SU-DHL-6 (cell line): ENCODE data around the gene ZNF577.

Source experiments
- H2AFZ ChIP-seq: fragments of 200-600 bp; sonication (generic); 2 replicates; pipeline ENCODE4 v1.6.1; 2014; ENCODE audit warnings: low read depth, mild to moderate bottlenecking, moderate library complexity, mixed read lengths, antibody characterized with exemption, low read length; ENCODE audit not compliant: severe bottlenecking
- H3F3A ChIP-seq: fragments of 200-600 bp; shearing (Covaris generic); 2 replicates; pipeline ENCODE4 v1.6.0; 2016; ENCODE audit warnings: antibody characterized with exemption, mild to moderate bottlenecking; ENCODE audit not compliant: insufficient read depth
- H3K27ac ChIP-seq: fragments of 200-600 bp; sonication (generic); 2 replicates; pipeline ENCODE4 v1.5.1; 2016; ENCODE audit warnings: low read depth, mild to moderate bottlenecking, low read length, moderate library complexity, mixed read lengths
- H3K27me3 ChIP-seq: fragments of 200-600 bp; sonication (generic), shearing (Covaris generic); 2 replicates; pipeline ENCODE4 v1.6.0; 2014; ENCODE audit warnings: mild to moderate bottlenecking, low read length
- H3K36me3 ChIP-seq: fragments of 200-600 bp; sonication (generic); 2 replicates; pipeline ENCODE4 v1.6.1; 2014; ENCODE audit warnings: mild to moderate bottlenecking, low read length, mixed read lengths
- H3K4me2 ChIP-seq: fragments of 300-600, 200-600 bp; shearing (Covaris generic), sonication (generic); 2 replicates; pipeline ENCODE4 v1.6.0; 2014; ENCODE audit warnings: low read length, low read depth, mild to moderate bottlenecking; ENCODE audit not compliant: poor library complexity, severe bottlenecking
- H3K4me3 ChIP-seq: fragments of 200-600 bp; sonication (generic); 2 replicates; pipeline ENCODE4 v1.5.1; 2014; ENCODE audit warnings: antibody characterized with exemption, low read length, mild to moderate bottlenecking, mixed read lengths; ENCODE audit not compliant: insufficient read depth, poor library complexity, severe bottlenecking
- H3K79me2 ChIP-seq: fragments of 200-600 bp; sonication (generic); 2 replicates; pipeline ENCODE4 v1.6.1; 2014; ENCODE audit warnings: mild to moderate bottlenecking, low read length, moderate library complexity; ENCODE audit not compliant: insufficient read depth
- H3K9ac ChIP-seq: fragments of 200-600 bp; sonication (generic); 2 replicates; pipeline ENCODE4 v1.7.0; 2014; ENCODE audit warnings: mild to moderate bottlenecking, low read length
- H3K9me2 ChIP-seq: fragments of 200-600 bp; sonication (generic); replicated peaks from 2 replicates; pipeline ENCODE4 v1.6.1; 2014; ENCODE audit warnings: low read length; ENCODE audit not compliant: insufficient read depth
- H3K9me3 ChIP-seq: fragments of 200-600 bp; sonication (generic); 2 replicates; pipeline ENCODE4 v1.6.1; 2014; ENCODE audit warnings: low read length, mixed read lengths; ENCODE audit not compliant: insufficient read depth
- H4K20me1 ChIP-seq: fragments of 200-600 bp; sonication (generic); 2 replicates; pipeline ENCODE4 v1.6.1; 2014; ENCODE audit warnings: low read depth, mild to moderate bottlenecking, antibody characterized with exemption, low read length, moderate library complexity, mixed read lengths
- EZH2phosphoT487 ChIP-seq: fragments of 200-600 bp; sonication (generic), shearing (Covaris generic); conservative IDR thresholded peaks from 2 replicates; pipeline ENCODE4 v1.6.1; 2018; ENCODE audit warnings: mild to moderate bottlenecking, antibody characterized with exemption, low read length, moderate library complexity, mixed read lengths
- TF ChIP-seq, protein P1 (sequence below): fragments of 200-600 bp; sonication (generic); IDR thresholded peaks from one replicate; pipeline ENCODE4 v1.5.1; 2017; ENCODE audit warnings: antibody characterized with exemption, mild to moderate bottlenecking, low read length, moderate library complexity; ENCODE audit not compliant: insufficient read depth, poor library complexity, severe bottlenecking

ZNF577 gene

DNA sequence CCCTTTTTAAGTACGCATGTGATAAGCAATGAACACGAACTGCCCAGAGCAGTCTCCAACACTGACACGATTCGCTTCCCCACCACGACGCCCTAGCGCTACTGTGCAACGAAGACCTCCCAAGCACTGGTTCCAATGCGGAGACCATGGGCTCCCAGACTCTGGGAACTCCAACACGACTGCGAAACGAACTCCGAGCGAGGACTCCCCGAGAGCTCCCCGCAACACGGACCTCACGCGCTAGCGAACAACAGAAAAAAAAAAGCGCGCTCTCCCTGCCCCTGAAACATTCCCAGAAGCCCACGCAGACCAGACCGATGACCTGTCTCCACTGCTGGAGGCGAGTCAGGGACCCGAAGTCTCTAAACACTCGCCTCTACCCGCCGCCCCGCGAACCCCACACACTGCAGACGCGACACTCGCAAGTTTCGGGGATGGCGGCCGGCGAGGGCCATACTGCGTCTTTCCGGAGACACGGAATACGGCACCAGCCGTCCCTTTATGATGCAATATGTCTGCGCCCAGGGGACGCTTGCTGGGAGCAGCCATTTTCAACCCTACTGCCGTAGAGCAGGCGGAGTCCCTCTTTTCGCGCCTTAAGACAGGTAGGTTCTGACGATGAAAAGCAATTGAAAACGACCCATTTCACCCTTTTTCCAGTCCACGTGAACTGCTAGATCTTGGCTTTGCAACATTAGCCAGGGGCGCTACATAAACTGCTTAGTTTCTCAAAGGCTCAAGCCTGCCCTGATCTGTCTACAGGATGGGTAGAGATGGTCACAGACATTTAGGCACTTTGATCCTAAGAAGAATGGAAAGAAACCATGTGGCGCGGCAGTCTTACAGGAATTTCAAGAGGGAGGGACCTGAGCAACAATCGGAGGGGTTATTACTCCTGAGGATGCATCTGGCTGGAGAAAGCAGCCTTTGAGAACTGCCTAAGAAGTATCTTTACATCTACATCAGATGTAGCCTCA, at the start of gene ZNF577:
Gene ZNF577, minus strand, starts transcription at position 430 of the 977 bp plus-strand sequence. CDS start 7,569 bp downstream, outside the sequence.
- Histone ChIP-seq H3K79me2 (no peaks in the 10 kb centered on the region), H3K36me3 (no peaks in the 10 kb centered on the region), H4K20me1 (no peaks in the 10 kb centered on the region), H3K27me3 (no peaks in the 10 kb centered on the region), H3K9ac (no peak within 1 kb of the TSS), H3K27ac (no peak within 1 kb of the TSS), H2AFZ (no peak within 1 kb of the TSS), H3K4me3 (no peak within 1 kb of the TSS), H3F3A (no peaks in the 10 kb centered on the region), H3K9me3 (peaks cover 19% of the 10 kb centered on the region; the same call in 1 of the 2 replicates), H3K9me2 (no peaks in the 10 kb centered on the region), H3K4me2 (no peak within 1 kb of the TSS)
- TF ChIP-seq EZH2phosphoT487: no peak
- TF ChIP-seq, protein P1, sequence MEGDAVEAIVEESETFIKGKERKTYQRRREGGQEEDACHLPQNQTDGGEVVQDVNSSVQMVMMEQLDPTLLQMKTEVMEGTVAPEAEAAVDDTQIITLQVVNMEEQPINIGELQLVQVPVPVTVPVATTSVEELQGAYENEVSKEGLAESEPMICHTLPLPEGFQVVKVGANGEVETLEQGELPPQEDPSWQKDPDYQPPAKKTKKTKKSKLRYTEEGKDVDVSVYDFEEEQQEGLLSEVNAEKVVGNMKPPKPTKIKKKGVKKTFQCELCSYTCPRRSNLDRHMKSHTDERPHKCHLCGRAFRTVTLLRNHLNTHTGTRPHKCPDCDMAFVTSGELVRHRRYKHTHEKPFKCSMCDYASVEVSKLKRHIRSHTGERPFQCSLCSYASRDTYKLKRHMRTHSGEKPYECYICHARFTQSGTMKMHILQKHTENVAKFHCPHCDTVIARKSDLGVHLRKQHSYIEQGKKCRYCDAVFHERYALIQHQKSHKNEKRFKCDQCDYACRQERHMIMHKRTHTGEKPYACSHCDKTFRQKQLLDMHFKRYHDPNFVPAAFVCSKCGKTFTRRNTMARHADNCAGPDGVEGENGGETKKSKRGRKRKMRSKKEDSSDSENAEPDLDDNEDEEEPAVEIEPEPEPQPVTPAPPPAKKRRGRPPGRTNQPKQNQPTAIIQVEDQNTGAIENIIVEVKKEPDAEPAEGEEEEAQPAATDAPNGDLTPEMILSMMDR: no peak

DNA sequence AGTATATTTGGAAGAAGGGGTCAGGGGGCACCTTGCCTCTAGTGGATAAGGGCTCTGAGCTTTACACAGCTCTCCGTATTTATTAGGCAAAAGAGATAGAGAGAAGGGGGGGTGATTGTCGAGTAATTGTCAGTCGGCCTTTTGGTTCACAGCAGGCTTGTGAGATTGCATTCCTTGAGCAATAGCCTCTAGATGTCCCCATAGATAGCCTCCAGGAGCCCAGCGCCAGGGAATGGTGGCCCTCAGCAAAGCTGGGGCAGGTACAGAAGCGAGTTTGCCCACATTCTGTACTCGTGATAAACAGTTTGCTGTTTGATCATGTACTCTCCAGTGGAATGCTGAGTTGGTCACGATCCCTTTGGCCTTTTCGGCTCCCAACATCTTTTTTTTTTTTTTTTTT, 44.2 kb upstream of the ZNF577 start:
- no peak overlapping the region for H3K4me2 ChIP-seq
- H3F3A ChIP-seq: no peaks in the 10 kb centered on the region
- no peak overlapping the region for H3K9ac ChIP-seq
- no peak overlapping the region for H2AFZ ChIP-seq
- H4K20me1 ChIP-seq: no peaks in the 10 kb centered on the region
- H3K27ac ChIP-seq: no peak overlapping the region
- H3K4me3 ChIP-seq: no peak overlapping the region
- no peaks in the 10 kb centered on the region for H3K9me2 ChIP-seq
- H3K9me3 ChIP-seq: peaks cover 4% of the 10 kb centered on the region; the same call in 1 of the 2 replicates
- no peaks in the 10 kb centered on the region for H3K36me3 ChIP-seq
- no peaks in the 10 kb centered on the region for H3K27me3 ChIP-seq
- no peaks in the 10 kb centered on the region for H3K79me2 ChIP-seq
- TF ChIP-seq EZH2phosphoT487: no peak
- TF ChIP-seq, protein P1: no peak

DNA sequence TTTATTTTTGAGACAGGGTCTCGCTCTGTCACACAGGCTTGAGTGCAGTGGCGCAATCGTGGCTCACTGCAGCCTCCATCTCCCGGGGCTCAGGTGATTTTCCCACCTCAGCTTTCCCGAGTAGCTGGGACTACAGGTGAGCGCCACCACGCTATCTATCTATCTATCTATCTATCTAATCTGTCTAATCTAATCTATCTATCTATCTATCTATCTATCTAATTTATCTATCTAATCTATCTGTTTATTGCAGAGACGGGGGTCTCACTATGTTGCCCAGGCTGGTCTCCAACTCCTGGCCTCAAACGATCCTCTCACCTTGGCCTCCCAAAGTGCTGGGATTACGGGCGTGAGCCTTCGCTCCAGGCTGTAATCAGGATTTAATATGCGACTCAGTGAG, 40.1 kb upstream of the ZNF577 start:
- no peak overlapping the region for H2AFZ ChIP-seq
- H3K9ac ChIP-seq: peak overlapping the region; percentile 46
- TF ChIP-seq, protein P1: no peak
- no peak for TF ChIP-seq EZH2phosphoT487
- no peaks in the 10 kb centered on the region for H3K79me2 ChIP-seq
- peak overlapping the region; percentile 45 for H3K4me3 ChIP-seq
- H3K27me3 ChIP-seq: no peaks in the 10 kb centered on the region
- H3K4me2 ChIP-seq: peak overlapping the region; percentile 25
- no peaks in the 10 kb centered on the region for H3K9me2 ChIP-seq
- no peak overlapping the region for H3K27ac ChIP-seq
- no peaks in the 10 kb centered on the region for H4K20me1 ChIP-seq
- H3K9me3 ChIP-seq: peaks cover 22% of the 10 kb centered on the region
- H3F3A ChIP-seq: no peaks in the 10 kb centered on the region
- no peaks in the 10 kb centered on the region for H3K36me3 ChIP-seq
